Esophagus muscularis mucosa (tissue), 4 donors: ENCODE results near the gene BIK. TPM values are rescaled to one million over a fixed set of nuclear protein-coding genes. Genes with fewer than 3 reads are reported as not detected.

Experiments used
- DNase-seq: peaks from one replicate; pipeline ENCODE4 v3.0.0-alpha.2; 2017; ENCODE audit errors: extremely low spot score
- H3K27ac ChIP-seq, 4 donors: fragments of 200-600 bp; sonication (generic); replicated peaks in 1 of 4; 1 replicate in 3 of 4; 2 replicates in 1 of 4; pipeline ENCODE4 v1.5.1; 2016 to 2019; ENCODE audit warnings: mild to moderate bottlenecking in 1 of 4
- H3K27me3 ChIP-seq, 4 donors: fragments of 200-600 bp; sonication (generic); one replicate each; pipeline versions ENCODE4 v1.5.1 to v1.6.0; 2016 to 2019
- H3K36me3 ChIP-seq, 4 donors: fragments of 200-600 bp; sonication (generic); one replicate each; pipeline ENCODE4 v1.5.1; 2016 to 2019
- H3K4me1 ChIP-seq, 4 donors: fragments of 200-600 bp; sonication (generic); one replicate each; pipeline ENCODE4 v1.5.1; 2016 to 2019
- H3K4me3 ChIP-seq, 4 donors: fragments of 200-600 bp; sonication (generic); 1 replicate in 2 of 4; 2 replicates in 2 of 4; pipeline ENCODE4 v1.5.1; 2016 to 2019; ENCODE audit warnings: mild to moderate bottlenecking in 4 of 4, moderate library complexity in 1 of 4
- H3K9me3 ChIP-seq, 4 donors: fragments of 200-600 bp; sonication (generic); 1 replicate in 3 of 4; 2 replicates in 1 of 4; pipeline ENCODE4 v1.5.1; 2016 to 2019
- CTCF ChIP-seq, 3 experiments: fragments of 200-600 bp in 2 of 3; fragments of 450-650 bp in 1 of 3; sonication (generic) in 2 of 3; IDR thresholded peaks; one replicate each; pipeline ENCODE4 v1.5.1; 2017 to 2019; ENCODE audit warnings: antibody characterized with exemption in 3 of 3, mild to moderate bottlenecking in 2 of 3, moderate library complexity in 1 of 3
- EP300 ChIP-seq: sonication (generic); formaldehyde crosslinking; IDR thresholded peaks from one replicate; pipeline ENCODE4 v1.6.1; 2017; ENCODE audit warnings: antibody characterized with exemption
- POLR2A ChIP-seq: fragments of 450-650 bp; IDR thresholded peaks from one replicate; pipeline ENCODE4 v1.6.1; 2017; ENCODE audit warnings: antibody characterized with exemption, moderate library complexity, mild to moderate bottlenecking, low read depth
- POLR2AphosphoS5 ChIP-seq, 2 donors: sonication (generic); formaldehyde crosslinking; IDR thresholded peaks; one replicate each; pipeline ENCODE4 v1.6.1; 2017; ENCODE audit warnings: antibody characterized with exemption in 2 of 2
- WGBS: methylation state at CpG from one replicate; pipeline ENCODE4 v1.1.5; 2018; 5-methylcytosine and 5-hydroxymethylcytosine counted together
- intact Hi-C: fragments of 100-400 bp; cut with DNase I; formaldehyde crosslinking; loops from one replicate; pipeline ENCODE4 v1.15.1; 2023
- total RNA-seq, 4 donors: library from RNA; depleted of rRNA; stranded (reverse); fragments of >200 nt; gene quantifications; one replicate each; pipeline versions ENCODE4 v1.1.0 to v1.2.1, GENCODE V29; 2016

BIK gene
- total RNA-seq, 4 donors from 2014 or later, result 0.32 TPM; not detected in 3

GRCh38 chr22:43127166-43127908 lies 16.8 kb downstream of the BIK start:
- Histone ChIP-seq H3K36me3 (peaks cover 1 to 17% (median 6%) of the 10 kb centered on the region in 4 donors), H3K27ac (no peak overlapping the region), H3K27me3 (no peaks in the 10 kb centered on the region), H3K4me3 (no peak overlapping the region), H3K4me1 (peaks cover 0 to 10% (median 3%) of the 10 kb centered on the region in 4 donors), H3K9me3 (no peaks in the 10 kb centered on the region)
- DNase-seq, result no peak
- WGBS, result 86% methylated on average over 4 of the region's 17 CpGs
- TF ChIP-seq EP300 (no peak), CTCF (IDR thresholded peaks at IDR 0.05) (no peak), POLR2A (no peak), POLR2AphosphoS5 (IDR thresholded peaks at IDR 0.05) (no peak)
- intact Hi-C loops, result no loop called here

- peaks cover 9 to 24% (median 14%) of the 10 kb centered on the region in 4 donors for H3K36me3 ChIP-seq
- H3K4me3 ChIP-seq, result no peak overlapping the region
- H3K27me3 ChIP-seq, result no peaks in the 10 kb centered on the region
- TF ChIP-seq POLR2A, result no peak
- TF ChIP-seq POLR2AphosphoS5 (IDR thresholded peaks at IDR 0.05), result no peak
- TF ChIP-seq EP300, result no peak
- TF ChIP-seq CTCF (IDR thresholded peaks at IDR 0.05), result no peak
- WGBS, result 81% methylated on average over 5 of the region's 13 CpGs
- H3K9me3 ChIP-seq, result no peaks in the 10 kb centered on the region
- peaks cover 0 to 10% (median 4%) of the 10 kb centered on the region in 4 donors for H3K4me1 ChIP-seq
- no peak for DNase-seq
- intact Hi-C loops, result no loop called here
- no peak overlapping the region for H3K27ac ChIP-seq
These were observed 17.6 kb downstream of the BIK start for GRCh38 chr22:43128116-43128515.

GRCh38 chr22:43128928-43129424 lies 18.4 kb downstream of the BIK start:
- H3K27ac ChIP-seq, result no peak overlapping the region
- H3K4me3 ChIP-seq, result no peak overlapping the region
- no peaks in the 10 kb centered on the region for H3K27me3 ChIP-seq
- TF ChIP-seq POLR2A, result no peak
- TF ChIP-seq EP300, result no peak
- TF ChIP-seq POLR2AphosphoS5 (IDR thresholded peaks at IDR 0.05), result no peak
- no peak for TF ChIP-seq CTCF (IDR thresholded peaks at IDR 0.05)
- WGBS, result 69% methylated on average over 20 of the region's 20 CpGs
- intact Hi-C loops, result no loop called here
- peaks cover 11 to 33% (median 21%) of the 10 kb centered on the region in 4 donors for H3K36me3 ChIP-seq
- no peak for DNase-seq
- no peaks in the 10 kb centered on the region for H3K9me3 ChIP-seq
- peaks cover 0 to 10% (median 4%) of the 10 kb centered on the region in 4 donors for H3K4me1 ChIP-seq

- H3K4me1 ChIP-seq, result peaks cover 0 to 10% (median 4%) of the 10 kb centered on the region in 4 donors
- no peaks in the 10 kb centered on the region for H3K9me3 ChIP-seq
- intact Hi-C loops, result no loop called here
- H3K27ac ChIP-seq, result no peak overlapping the region
- H3K36me3 ChIP-seq, result peaks cover 18 to 41% (median 28%) of the 10 kb centered on the region in 4 donors
- H3K27me3 ChIP-seq, result no peaks in the 10 kb centered on the region
- WGBS, result 64% methylated on average over 14 of the region's 16 CpGs
- no peak for DNase-seq
- H3K4me3 ChIP-seq, result no peak overlapping the region
- TF ChIP-seq EP300 (no peak), POLR2AphosphoS5 (IDR thresholded peaks at IDR 0.05) (no peak), CTCF (IDR thresholded peaks at IDR 0.05) (no peak), POLR2A (no peak)
These were observed 19.2 kb downstream of the BIK start for GRCh38 chr22:43129426-43130425.
